ENCODE measurements around the gene NOTCH4.
"Not testable (repeated sequence)": the region's sequence is repeated elsewhere in the genome, so short reads cannot be mapped to it uniquely, and the experiment has no call there.

The NOTCH4 gene

GRCh38 chr6:32218167-32218566, 5.7 kb downstream of the NOTCH4 start:
- DNase-seq (ENCODE audit: low read depth in 1 of 2, low spot score in 1 of 2) = no peak

- DNase-seq (ENCODE audit: low read depth in 1 of 2, low spot score in 1 of 2) = no peak
These were observed 6.9 kb downstream of the NOTCH4 start for GRCh38 chr6:32216998-32217397.

- DNase-seq (ENCODE audit: low read depth in 1 of 2, low spot score in 1 of 2) = no peak
These were observed 7.6 kb downstream of the NOTCH4 start for GRCh38 chr6:32216285-32216684.

GRCh38 chr6:32215617-32216016, 8.2 kb downstream of the NOTCH4 start:
- DNase-seq (ENCODE audit: low read depth in 1 of 2, low spot score in 1 of 2) = no peak

GRCh38 chr6:32214126-32214525, 9.7 kb downstream of the NOTCH4 start:
- DNase-seq (ENCODE audit: low read depth in 1 of 2, low spot score in 1 of 2) = no peak

GRCh38 chr6:32213649-32214048, 10.2 kb downstream of the NOTCH4 start:
- DNase-seq (ENCODE audit: low read depth in 1 of 2, low spot score in 1 of 2) = no peak

GRCh38 chr6:32212076-32212760, 11.6 kb downstream of the NOTCH4 start:
- DNase-seq (ENCODE audit: low read depth in 1 of 2, low spot score in 1 of 2) = no peak

GRCh38 chr6:32211432-32211831, 12.4 kb downstream of the NOTCH4 start:
- DNase-seq (ENCODE audit: low read depth in 1 of 2, low spot score in 1 of 2) = not testable (repeated sequence)

GRCh38 chr6:32210191-32210601, 13.7 kb downstream of the NOTCH4 start:
- DNase-seq (ENCODE audit: low read depth in 1 of 2, low spot score in 1 of 2) = no peak

GRCh38 chr6:32208996-32209395, 14.9 kb downstream of the NOTCH4 start:
- no peak for DNase-seq (ENCODE audit: low read depth in 1 of 2, low spot score in 1 of 2)

- no peak for DNase-seq (ENCODE audit: low read depth in 1 of 2, low spot score in 1 of 2)
These were observed 19.6 kb downstream of the NOTCH4 start for GRCh38 chr6:32204268-32204715.

GRCh38 chr6:32203426-32204267, 20.2 kb downstream of the NOTCH4 start:
- no peak for DNase-seq (ENCODE audit: low read depth in 1 of 2, low spot score in 1 of 2)

GRCh38 chr6:32202186-32202585, 21.7 kb downstream of the NOTCH4 start:
- no peak for DNase-seq (ENCODE audit: low read depth in 1 of 2, low spot score in 1 of 2)

- no peak for DNase-seq (ENCODE audit: low read depth in 1 of 2, low spot score in 1 of 2)
These were observed 23.0 kb downstream of the NOTCH4 start for GRCh38 chr6:32200711-32201475.

- DNase-seq (ENCODE audit: low read depth in 1 of 2, low spot score in 1 of 2) = no peak
These were observed 25.0 kb downstream of the NOTCH4 start for GRCh38 chr6:32198866-32199265.

- no peak for DNase-seq (ENCODE audit: low read depth in 1 of 2, low spot score in 1 of 2)
These were observed 25.5 kb downstream of the NOTCH4 start for GRCh38 chr6:32198345-32198696.

- DNase-seq (ENCODE audit: low read depth in 1 of 2, low spot score in 1 of 2) = no peak
These were observed 26.9 kb downstream of the NOTCH4 start for GRCh38 chr6:32196682-32197616.

GRCh38 chr6:32195902-32196681, 27.8 kb downstream of the NOTCH4 start:
- DNase-seq (ENCODE audit: low read depth in 1 of 2, low spot score in 1 of 2) = peak; percentile 18 to 40

- peak; percentile 100 for DNase-seq (ENCODE audit: low read depth in 1 of 2, low spot score in 1 of 2)
These were observed 28.3 kb downstream of the NOTCH4 start for GRCh38 chr6:32195652-32195901.
